Kidney capillary endothelial cell (primary cell): ENCODE data around the gene EYS.
A peak's percentile ranks its signal among the peaks of the same experiment; 100 is the strongest.

Source experiments
- DNase-seq: peaks from one replicate; pipeline ENCODE4 v3.0.0-alpha.2; 2018; ENCODE audit warnings: low spot score

EYS gene

DNA sequence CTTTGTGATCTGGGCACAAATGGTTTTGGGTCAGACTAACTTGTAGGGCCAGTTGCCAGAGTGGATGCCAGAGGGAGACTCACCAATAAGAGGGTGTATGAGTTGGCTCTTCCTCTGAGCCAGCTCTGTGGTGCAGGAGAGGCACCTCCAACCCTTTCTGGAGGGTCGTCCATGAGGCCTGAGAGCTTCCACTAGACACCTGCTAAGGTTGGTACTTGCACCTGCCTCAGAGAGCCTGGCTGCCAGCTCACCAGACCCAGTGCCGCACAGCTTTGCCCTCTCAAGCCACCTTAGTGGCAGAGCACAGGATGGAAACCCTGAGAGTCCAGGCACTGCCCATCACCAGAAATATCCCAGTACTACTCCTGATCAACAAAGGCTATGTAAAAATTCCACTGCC lies 504.3 kb downstream of the EYS start:
- no peak for DNase-seq

DNA sequence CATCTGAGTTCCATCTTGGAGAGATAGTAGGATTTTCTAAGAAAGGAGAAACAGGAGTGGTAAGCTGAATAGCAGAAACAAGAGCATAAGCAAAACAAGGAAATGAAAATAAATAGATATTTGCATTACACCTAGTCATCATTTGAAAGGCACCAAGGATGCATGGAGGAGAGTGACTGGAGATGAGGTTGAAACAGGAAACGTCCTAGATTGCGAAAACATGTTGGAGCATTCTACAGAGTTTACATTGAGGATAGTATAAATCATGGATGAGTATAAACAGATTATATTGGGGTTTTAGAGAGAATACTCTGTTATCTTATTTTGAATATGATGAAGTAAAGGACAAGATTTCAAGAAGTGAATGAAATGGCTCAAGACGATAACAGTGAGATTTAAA lies 507.3 kb downstream of the EYS start:
- DNase-seq: no peak

DNA sequence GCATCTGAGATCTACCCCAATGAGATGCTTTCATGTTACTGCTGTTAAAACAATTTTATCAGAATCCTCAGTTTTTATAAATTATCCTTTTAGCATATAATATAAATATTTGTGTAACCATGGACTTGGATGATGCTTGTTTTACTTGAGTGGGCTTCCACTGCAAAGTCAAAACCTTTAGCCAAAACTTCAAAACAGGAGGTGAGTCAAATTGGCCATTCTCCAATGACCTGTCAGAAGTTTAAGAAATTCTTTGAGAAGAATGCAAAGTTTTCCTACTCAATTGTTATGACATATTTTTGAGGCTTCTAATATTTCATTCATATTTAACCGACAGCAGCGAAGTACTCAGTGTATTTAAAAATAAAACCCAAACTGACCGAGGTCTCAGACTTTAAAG lies 507.9 kb downstream of the EYS start:
- DNase-seq: peak; percentile 4

DNA sequence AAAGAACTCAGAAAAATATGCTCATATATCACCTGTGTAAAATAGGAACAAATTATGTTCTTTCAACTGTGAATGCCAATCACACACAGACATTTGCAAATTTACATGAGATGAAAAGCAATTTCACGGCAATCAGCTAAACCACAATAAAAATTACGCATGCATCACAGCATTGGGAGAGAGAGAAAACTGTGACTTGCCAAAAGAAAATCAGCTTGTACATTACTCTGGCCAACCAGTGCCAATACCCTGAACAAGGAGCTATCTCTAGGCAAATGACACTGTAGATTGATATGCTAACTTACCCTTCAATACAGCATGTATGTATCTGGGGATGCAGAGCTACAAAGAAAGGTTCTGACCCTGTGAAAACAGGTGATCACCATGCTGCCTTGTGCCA lies 515.6 kb downstream of the EYS start:
- DNase-seq: no peak

DNA sequence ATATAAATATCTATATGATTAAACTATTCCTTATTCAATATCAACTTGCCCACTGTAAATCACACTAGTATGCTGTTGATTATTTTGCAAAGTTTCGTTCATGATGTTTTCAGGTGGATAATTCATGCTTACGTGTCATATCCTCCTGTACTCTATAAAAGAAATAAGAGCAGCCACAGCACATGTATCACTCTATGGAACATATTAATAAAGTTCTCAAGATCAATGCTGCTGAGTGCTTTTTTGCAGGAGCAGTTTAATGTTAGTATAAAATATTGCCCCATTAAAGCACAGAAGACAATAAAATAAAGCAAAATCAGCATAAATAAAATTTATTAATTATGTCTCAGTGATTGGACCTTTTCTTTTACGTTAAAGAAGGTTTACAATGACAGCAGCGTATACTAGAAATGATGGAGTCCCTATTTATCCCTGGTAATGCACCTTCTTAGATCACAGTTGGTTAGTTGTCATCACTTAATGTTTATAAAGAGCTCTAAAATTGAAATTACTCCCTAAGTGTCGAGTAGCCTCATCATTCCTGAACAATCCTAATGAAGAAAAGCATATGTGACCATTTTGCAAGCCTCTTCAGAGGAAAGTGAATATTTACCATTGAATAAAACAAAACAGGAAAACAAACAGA lies 517.7 kb downstream of the EYS start:
- no peak for DNase-seq

DNA sequence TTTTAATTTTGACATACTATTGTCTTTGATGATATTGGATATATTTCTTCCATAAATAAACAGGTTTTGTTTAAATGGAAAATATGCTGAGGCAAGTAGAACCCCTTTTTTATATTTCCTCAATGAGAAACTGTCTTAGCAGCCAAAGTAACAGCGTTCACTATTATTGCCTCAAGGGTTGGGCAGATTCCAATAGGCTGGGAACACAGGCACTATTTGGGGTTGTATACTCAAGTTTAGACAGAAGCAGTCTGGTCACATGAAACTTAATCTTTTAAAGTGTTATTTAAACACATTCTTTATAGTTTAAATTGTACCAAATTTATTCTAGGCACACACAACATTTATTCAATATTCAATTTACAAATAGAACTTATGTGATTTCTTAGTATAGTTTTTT lies 520.2 kb downstream of the EYS start:
- DNase-seq: no peak

DNA sequence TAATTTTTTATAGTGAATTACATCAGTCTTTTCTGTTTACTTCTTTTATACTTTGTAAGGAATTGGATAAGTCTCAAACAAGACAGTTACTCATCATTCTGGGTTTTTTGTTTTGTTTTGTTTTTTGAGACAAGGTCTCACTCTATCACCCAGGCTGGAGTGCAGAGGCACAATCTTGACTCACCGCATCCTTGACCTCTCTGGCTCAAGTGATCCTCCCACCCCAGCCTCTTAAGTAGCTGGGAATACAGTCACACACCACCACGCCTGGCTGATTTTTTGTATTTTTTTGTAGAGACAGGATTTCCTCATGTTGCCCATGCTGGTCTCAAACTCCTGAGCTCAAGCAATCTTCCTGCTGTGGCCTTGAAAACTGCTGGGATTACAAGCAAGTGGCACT lies 524.3 kb downstream of the EYS start:
- no peak for DNase-seq

DNA sequence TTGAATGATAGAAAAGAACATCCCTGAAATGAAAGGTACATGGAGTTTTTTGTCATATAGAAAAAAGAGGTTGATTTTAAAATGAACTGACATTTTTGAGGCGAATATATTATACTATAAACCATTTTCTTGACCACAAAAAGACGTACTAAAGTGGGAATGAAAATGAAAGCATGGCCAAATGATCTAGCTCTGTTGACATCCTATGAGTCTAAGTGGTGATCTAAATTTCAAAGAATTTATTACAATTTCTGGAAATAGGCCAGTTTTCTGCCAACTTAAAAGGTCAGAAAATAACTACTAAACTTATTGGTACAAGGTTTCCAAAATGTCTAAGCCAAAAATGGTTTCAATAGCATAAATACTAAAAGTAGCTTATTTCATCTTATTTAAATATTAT lies 536.8 kb downstream of the EYS start:
- no peak for DNase-seq

DNA sequence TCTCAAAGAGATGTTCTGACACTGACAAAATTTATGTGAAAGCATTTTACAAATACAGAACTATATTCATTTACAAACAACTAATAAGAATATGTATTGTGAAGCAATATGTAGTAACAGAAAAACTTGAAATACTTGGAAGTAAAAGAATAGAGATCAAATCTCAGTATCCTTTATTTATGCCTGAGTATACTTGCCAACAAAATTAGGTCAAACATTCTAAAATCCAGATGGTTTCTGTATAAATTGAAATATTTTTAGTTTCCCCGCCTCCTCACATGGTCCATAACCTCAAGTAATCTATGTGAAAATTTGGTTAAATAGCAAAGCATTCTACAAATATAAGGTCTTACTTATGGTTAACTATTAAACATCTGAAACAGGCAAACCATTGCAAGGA lies 545.4 kb downstream of the EYS start:
- no peak for DNase-seq

DNA sequence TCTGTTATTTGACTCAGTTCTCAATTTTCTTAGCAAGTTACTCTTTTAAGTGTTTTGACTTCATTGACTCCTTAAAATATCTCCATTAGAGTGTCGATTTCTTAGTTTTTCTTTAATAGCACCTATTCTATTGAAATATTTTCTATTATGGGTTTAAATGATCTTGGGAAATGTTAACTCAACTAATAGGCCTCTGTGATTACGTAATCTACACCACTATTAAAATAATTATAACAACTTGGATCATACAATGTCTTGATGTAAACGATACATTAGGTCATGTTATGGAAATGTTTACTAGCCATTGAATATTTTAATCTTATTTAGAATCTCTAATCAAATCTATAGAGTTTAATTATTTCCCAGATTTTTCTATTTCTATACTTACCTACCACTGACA lies 550.0 kb downstream of the EYS start:
- no peak for DNase-seq

DNA sequence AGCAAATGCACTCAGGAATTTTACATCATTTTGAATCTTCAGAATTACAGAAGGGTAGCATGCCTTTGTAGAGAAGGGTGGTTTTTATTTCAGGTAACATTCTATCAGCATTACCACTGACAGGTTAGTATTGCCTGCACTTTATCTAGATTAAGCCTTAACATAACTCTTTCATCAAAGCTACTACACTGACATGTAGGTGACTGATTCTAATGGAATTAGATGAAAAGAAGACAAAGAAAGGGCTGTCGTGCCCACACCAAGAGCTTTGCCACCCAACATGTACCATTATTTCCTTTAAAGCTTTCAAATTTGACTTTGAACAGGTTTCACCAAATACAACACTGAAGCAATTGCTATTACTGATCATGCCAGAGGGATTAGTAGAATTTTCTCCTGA lies 551.9 kb downstream of the EYS start:
- no peak for DNase-seq

DNA sequence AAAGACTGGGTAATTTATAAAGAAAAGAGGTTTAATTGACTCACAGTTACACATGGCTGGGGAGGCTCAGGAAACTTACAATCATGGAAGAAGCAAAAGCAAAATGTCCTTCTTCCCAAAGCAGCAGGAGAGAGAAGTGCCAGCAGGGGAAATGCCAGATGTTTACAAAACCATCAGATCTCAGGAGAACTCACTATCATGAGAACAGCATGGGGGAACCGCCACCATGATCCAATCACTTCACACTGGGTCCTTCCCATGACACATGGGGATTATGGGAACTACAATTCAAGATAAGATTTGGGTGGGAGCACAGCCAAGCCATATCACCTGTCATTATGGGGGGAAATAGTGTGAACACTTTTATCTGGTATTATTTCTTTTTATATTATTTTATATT lies 557.2 kb downstream of the EYS start:
- DNase-seq: no peak

DNA sequence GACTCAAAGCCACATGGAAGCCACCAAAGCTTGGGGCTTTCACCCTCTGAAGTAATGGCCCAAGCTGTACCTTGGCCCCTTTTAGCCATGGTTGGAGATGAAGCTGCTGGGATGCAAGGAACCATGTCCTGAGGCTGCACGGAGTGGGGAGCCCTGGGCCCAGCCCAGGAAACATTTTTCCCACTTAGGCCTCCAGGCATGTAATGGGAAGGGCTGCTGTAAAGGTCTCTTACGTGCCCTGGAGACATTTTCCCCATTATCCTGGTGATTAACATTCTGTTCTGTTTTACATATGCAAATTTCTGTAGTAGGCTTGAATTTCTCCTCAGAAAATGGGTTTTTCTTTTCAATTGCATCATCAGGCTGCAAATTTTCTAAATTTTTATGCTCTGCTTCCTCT lies 558.2 kb downstream of the EYS start:
- DNase-seq: no peak

DNA sequence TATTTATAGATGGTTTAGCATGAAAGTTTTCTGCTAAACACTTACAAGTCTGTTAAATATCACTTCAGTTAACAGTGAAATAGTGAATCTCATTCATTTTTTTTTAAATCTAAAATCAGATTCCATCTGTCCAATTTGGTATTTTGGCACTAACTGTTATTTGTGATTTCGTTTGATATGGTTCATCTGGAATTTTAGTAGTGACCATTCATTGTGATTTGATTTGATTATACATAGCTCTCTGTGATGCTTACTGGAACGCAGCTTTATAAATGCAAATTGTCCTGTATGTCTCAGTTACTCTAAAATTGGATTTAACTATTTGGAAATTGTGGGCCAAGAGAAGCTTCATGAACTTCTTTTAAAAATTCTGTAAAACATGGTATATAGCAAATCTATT lies 571.5 kb downstream of the EYS start:
- no peak for DNase-seq

DNA sequence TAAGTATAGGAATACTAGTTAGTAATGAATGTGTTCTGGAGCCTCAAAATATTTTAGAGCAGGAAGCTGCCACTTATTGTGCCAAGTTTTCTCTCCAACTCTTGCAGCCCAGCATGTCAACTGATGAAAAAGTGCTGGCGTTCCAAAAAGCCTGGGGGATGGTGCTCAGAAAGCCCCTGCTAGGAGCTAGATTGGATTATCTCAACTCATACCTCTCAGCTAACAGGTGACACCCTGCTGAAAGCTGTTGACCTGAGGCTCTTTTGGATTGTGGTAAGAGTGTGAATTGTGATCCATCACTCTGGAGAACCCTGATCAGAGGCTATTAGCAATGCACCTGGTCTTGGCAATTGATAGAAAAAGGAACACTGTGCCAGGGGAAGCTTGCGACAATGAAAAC lies 580.4 kb downstream of the EYS start:
- no peak for DNase-seq

DNA sequence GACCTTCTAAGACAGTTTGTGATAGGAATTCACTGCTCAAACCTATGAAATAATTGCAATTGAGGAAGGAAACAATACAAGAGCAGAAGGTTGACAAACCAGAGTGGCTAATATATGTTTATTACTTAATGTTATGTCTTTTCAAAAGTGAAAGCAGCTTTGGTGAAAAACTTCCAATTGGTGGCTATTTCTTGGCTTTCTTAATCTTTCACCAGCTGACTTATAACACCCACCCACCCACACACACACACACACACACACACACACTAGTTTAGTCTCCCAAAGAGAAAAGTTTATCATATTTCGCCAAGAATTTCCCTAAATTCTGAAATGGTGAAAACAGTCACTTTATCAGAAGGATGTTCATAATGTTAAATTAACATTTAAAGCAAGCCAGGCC lies 583.5 kb downstream of the EYS start:
- DNase-seq: no peak

DNA sequence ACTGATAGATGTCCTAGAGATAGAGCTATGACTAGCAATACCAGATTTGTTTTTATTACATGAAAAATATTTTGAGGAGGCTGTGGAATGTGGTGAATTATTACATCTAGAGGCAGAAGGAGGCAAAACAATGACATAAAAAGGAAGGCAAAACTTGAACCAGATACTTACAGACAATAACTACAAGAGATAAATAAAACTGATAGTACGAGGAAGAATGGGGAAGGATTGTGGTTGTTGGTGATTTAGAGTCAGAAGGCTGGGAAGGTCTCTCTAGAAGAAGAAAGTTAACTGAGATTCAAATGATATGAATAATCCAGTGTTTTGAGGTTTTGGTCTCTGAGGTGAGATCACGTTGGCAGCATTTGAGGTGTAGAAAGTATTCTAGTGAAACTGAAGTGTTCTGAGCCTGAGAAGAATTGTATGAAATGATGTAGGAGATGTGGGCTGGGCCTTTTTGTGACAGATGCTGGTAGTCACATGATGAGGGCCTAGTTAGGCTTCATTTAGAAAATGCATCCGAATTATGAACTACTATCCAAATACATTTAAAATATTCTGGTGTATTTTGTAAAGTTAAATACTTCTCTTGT lies 589.1 kb downstream of the EYS start:
- no peak for DNase-seq

DNA sequence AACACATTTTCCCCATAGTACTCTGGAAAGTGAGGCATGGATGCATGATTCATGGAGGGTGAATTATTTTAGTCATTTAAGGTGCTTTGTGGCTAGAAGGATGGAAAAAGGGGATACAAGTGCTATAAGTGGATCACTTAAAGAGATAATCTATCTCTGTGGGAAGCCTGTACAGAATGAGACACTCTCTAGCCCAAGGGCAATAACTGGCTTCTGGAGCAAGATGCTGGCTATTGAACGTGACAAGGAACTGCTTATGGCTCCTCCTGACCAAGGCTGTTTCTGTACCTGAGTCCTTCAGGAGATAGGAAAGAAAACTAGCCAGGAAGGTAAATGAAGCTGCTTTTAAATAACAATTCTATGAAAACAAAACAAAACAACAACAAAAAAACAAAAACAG lies 590.7 kb downstream of the EYS start:
- DNase-seq: no peak

DNA sequence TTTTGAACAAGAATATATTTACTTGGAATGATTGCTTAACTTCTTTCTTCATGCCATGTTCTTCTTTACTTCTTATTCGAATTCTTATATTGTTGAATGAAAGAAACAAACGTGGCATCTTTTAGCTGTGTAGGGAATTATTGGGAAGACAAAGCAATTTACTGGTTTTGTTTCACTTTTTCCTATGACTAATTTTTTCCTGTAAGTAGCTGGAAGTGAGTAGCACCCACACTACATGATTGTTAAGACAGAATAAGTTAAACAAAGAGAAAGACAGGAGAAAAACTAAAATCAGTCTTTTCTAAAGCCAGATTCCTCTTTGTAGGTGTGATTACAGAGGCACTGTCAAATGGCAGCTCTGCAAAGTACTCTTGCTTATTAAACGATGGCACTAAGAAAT lies 593.4 kb downstream of the EYS start:
- DNase-seq: peak; percentile 40

DNA sequence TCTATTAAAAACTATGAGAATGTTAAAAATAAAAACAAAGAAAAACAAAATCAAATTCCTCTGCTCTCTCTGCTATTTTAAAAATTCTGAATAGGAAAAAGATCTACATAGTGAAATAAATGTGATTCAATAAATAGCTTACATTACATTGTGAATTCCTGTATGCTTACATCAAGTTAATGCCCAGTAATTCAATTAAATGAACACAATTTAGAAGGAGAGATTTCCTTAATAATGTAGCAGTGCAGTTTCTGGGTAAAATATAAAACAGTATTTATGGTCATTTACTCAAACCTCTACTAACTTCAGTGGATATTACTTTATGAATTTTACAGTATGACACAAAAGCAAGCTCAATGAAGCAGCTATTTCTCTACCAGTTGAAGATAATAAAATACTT lies 594.6 kb downstream of the EYS start:
- DNase-seq: no peak

DNA sequence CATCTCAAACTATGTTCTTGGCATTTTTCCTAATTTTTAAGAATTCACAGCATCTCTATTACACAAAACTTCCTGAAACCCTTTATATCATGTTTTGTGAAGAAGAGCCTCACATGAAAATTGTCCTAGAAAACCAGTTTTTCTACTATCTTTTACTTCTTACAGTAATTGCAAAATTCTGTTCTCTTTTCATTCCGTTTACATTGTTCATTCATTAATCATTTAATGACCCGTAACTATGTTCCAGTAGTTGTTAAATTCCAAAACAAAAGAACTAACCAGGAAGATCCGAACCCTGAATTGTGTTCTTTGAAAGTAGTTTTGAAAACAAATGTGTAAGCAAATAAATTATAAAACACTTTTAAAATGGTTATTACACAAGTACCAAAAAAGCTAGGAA lies 597.0 kb downstream of the EYS start:
- DNase-seq: no peak

DNA sequence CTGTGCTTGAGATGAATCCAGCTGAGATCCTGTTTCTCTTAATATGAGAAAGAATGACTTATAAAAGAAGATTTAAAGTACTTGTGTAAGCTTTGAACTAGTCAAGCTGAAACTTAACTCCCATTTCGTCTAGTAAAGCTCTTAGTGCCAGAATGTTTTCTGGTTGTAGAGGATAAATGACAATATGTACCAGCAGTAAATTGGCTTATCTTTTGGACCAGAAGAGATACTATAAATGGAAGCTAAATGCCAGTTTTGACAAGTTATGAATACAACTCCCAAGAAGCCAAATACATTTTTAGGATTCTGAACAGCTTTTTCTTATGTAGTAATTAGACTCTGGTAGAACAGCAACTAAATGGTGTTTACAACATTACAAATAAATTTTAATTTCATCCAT lies 608.7 kb downstream of the EYS start:
- no peak for DNase-seq

DNA sequence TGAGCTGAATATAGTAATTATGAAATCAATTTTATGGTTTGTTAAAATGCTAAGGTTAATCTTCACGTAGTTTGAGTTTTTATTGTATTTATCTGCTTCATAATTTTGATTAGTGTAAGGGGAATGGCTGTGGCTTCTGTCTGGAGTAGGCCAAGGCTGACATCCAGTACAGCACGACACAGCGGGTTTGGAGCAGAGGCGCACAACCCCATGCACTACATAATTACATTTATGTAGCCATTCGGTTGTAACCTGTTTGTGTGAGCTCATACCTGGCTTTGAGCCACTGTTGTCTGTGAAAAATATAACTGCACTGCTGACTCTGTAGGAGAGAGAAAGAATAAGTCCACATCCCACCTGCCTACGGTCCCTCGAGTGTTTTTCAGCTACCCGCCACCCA lies 615.5 kb downstream of the EYS start:
- no peak for DNase-seq

DNA sequence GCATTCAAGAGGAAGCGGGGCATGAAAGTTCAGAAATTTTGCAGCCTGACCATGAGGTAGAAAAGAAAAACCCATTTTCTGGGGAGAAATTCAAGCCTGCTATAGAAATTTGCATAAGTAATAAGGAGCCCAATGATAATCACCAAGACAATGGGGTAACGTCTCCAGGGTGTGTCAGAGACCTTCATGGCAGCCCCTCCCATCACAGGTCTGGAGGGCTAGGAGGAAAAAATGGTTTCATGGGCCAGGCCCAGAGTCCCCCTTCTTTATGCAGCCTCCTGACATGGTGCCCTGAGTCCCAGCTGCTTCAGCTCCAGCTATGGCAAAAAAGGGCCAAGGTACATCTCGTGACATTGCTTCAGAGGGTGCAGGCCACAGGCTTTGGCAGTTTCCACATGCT lies 618.5 kb downstream of the EYS start:
- no peak for DNase-seq

DNA sequence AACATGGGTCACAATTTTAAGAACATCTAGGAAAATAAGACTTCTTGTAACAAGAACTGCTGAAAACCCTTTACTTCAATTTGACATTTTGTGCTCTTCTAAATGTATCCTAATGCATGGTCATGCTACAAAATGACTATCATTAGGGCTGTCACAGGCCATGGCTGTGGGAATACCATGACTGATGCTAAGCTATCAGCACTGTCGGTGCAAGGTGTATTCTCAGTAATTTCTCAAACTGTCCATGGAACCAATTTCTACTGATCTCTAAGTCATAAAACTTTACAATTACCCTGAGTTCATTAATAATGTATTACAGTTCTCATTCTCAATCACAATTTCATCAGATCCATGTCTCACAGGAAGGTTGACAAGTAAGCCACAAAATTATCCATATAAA lies 625.3 kb downstream of the EYS start:
- DNase-seq: no peak
